ENCODE measurements around the gene TIMM8B.
"Not testable (repeated sequence)": the region's sequence is repeated elsewhere in the genome, so short reads cannot be mapped to it uniquely, and the experiment has no call there.

The TIMM8B gene

DNA sequence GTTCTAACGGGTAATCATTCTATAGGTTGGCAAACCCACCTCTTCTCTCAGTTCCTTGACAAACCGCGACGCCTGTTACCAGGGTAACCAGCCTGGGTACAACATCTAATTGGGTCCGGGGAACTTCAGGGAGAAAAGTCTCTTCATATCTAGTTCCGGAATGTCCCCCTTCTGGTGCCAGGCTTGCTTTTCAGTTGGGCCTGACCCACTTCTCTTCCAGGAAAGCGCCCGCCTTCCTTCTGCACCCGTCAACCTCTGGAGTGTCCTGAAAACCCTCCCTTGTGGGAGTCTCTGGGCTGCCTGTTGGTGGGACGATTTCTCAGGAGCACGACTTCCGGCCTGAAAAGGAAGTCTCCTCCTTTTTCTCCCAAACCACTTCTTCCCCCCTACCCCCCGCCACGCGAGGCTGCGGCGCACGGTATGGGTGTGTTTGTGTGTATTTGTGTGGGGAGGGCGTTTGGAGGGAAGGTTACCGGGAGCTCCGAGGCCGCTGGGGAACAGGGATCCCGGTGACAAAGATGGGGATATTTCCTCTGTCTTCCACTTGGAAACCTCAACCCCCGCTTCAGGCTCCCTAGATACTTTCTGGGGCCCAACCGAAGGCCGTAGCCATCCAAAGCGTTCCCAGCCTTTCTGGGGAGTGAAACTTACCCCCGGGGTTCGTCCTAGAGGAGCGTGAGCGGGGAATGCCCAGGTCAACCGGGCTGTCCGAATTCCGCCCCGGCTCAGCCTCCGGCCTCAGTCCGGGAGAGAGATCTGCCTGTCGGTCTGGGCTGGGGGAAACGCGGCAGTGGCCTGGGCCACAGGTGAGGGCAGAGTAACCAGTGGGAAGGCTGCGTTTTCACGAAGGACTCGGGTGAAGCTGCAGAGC is 12.4 kb downstream of the TIMM8B start, which contains the start of the genes NKAPD1 and PIH1D2:
Gene NKAPD1, plus strand, starts transcription at position 359 of the 871 bp plus-strand sequence. CDS start 1,276 bp downstream, outside the sequence.
Gene PIH1D2, minus strand, starts transcription at position 77 of the 871 bp plus-strand sequence. CDS start 843 bp downstream, outside the sequence.
- DNase-seq = peak; percentile 98

DNA sequence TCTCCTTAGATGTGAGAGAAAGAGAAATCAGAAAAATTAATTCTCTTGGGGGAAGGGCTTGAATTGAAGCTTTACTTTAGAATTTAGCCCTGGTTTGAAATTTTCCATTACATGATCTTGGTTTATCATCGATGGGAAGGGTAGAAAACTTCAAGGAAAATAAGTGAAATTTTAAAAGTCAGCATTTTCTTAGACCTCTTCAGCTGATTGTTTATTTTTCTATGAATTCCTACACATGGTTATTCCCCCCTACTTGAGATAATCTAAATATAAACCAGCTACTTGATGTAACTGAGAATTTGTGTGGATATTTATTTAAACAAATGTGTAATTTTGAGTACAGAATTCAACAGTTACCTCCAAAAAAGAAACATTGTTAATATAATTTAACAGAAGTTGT is 23.6 kb downstream of the TIMM8B start:
- no peak for DNase-seq

- DNase-seq = no peak
Measured at GRCh38 chr11:112058103-112058502, 28.5 kb downstream of the TIMM8B start.

- no peak for DNase-seq
Measured at GRCh38 chr11:112057170-112057569, 29.4 kb downstream of the TIMM8B start.

DNA sequence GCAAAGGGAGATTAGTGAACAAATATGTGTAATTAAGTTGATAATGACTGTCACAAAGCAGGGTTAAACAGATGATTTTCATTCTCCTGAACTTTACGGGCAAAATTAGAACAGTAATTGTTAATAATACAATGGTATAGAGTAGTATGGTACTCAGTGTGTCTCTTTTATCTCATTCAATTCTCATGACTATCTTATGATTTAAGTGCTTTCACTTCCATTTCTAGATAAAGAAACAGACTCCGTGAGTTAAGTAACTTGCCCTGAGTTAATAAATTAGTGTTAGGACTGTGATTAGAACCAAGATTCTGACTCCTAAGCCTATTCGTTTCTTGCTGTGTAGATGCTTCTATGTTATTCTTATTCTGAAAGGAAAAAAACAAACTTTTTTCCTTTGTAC is 34.8 kb downstream of the TIMM8B start:
- no peak for DNase-seq

DNA sequence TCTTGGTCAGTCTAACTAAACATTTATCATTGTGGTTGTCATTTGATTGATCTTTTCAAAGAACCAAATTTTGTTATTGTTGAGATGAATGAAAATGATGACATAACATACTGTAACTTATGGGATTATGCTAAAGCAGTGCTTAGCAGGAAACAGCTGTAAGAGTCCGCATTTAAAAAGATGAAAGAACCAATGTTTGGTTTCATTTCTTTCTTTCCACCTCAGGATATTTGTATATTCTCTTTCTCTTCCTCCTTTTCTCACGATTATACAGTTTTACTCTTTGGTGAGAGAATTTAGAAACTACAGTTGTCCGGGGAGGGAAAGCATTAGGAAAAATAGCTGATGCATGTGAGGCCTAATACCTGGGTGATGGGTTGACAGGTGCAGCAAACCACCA is 35.8 kb downstream of the TIMM8B start:
- DNase-seq = no peak

GRCh38 chr11:112049777-112050176 is 36.8 kb downstream of the TIMM8B start:
- no peak for DNase-seq

GRCh38 chr11:112048256-112048655 is 38.3 kb downstream of the TIMM8B start:
- not testable (repeated sequence) for DNase-seq

DNA sequence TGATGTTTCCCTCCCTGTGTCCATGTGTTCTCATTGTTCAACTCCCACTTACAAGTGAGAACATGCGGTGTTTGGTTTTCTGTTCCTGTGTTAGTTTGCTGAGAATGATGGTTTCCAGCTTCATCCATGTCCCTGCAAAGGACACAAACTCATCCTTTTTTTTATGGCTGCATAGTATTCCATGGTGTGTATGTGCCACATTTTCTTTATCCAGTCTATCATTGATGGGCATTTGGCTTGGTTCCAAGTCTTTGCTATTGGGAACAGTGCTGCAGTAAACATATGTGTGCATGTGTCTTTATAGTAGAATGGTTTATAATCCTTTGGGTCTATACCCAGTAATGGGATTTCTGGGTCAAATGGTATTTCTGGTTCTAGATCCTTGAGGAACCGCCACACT is 39.9 kb downstream of the TIMM8B start:
- DNase-seq = not testable (repeated sequence)

- DNase-seq = no peak
Measured at GRCh38 chr11:112044961-112045360, 41.6 kb downstream of the TIMM8B start.

DNA sequence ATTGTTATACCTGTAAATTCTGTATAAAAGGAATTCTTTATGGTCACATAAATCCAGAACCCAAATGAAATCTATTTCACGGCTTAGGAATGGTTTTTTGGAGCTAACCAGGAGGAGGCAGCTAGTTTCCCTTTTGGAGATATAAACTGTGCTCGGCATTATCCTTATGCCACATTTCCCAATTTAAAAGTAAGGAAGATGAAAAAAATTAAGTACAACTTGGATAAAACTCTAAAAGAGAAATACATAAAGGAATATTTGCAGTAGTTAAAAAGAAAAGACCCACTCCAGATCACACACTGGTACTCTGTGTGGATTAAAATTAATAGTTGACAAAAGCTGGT is 43.6 kb downstream of the TIMM8B start:
- DNase-seq = no peak

- DNase-seq = no peak
Measured at GRCh38 chr11:112042161-112042960, 44.2 kb downstream of the TIMM8B start.

- DNase-seq = no peak
Measured at GRCh38 chr11:112037527-112037926, 49.0 kb downstream of the TIMM8B start.

Measured in eye (tissue), 1 donor.